Measurements from ENCODE around the gene SEC24B.
"Not testable (repeated sequence)": the region's sequence is repeated elsewhere in the genome, so short reads cannot be mapped to it uniquely, and the experiment has no call there.

Gene SEC24B

GRCh38 chr4:109578846-109579245, 145.2 kb downstream of the SEC24B start:
- no peak for DNase-seq (ENCODE audit: low read depth)

- DNase-seq (ENCODE audit: low read depth), result not testable (repeated sequence)
These were observed 146.4 kb downstream of the SEC24B start for GRCh38 chr4:109579997-109580396.

GRCh38 chr4:109588176-109588575, 154.6 kb downstream of the SEC24B start:
- peak; percentile 17 for DNase-seq (ENCODE audit: low read depth)

GRCh38 chr4:109589119-109589518, 155.5 kb downstream of the SEC24B start:
- no peak for DNase-seq (ENCODE audit: low read depth)

GRCh38 chr4:109589605-109590004, 156.0 kb downstream of the SEC24B start:
- DNase-seq (ENCODE audit: low read depth), result no peak

Data from stimulated activated CD8-positive, alpha-beta memory T cell treated with anti-CD3 and anti-CD28 coated beads, Interleukin-4, amount 100 ng/mL, for 24 hours (primary cell).